Activated CD8-positive, alpha-beta memory T cell treated with anti-CD3 and anti-CD28 coated beads for 4 hours (primary cell): ENCODE measurements around the gene CNOT3.
A peak's percentile ranks its signal among the peaks of the same experiment; 100 is the strongest.

Source experiments
- DNase-seq, 2 donors: peaks; one replicate each; pipeline ENCODE4 v3.0.0-alpha.2; 2020; ENCODE audit warnings: low read depth in 2 of 2

CNOT3 gene

DNA sequence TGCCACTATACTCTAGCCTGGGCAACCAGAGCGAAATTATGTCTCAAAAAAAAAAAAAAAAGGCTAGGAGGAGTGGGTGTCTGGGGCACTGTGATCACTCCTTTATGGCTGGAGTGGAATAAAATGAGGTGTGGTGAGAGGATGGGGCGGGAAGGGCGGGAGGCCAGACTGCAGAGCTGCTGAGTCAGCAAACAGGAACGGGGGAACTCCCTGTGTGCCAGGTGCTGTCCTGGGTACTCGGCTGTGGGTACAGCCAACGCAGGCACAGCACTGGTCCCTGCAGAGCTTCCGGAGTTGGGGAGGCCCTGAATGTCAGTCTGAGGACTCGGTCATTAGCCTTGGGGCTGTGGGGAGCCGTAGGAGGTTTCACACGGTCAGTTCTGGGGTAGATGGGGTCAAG lies 16.3 kb upstream of the CNOT3 start:
- no peak for DNase-seq

DNA sequence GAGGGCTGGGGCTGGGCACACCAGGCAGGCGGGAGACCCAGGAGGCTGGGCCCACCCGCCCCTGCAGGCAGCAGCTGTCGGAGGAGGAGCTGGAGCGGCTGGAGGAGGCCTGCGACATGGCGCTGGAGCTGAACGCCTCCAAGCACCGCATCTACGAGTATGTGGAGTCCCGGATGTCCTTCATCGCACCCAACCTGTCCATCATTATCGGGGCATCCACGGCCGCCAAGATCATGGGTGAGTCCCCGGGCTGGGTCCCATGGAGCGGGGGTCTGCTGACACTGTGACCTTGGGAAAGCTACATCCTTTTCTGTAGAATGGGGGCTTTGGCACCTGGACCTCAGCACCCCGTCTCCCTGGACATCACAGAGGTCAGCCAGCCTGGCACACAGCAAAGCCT lies 13.9 kb upstream of the CNOT3 start:
- DNase-seq = no peak

DNA sequence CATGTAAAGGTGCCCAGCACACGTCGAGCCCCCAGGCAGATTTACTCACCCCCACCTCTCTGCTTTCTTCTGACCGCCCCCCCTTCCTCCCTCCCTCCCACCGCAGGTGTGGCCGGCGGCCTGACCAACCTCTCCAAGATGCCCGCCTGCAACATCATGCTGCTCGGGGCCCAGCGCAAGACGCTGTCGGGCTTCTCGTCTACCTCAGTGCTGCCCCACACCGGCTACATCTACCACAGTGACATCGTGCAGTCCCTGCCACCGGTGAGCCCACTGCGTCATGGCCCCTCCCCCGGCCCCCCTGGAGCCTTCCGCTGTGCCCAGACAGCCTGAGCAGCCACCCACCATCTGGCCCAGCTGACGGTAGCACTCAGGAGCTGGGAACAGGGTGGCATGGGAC lies 13.2 kb upstream of the CNOT3 start:
- DNase-seq = no peak

DNA sequence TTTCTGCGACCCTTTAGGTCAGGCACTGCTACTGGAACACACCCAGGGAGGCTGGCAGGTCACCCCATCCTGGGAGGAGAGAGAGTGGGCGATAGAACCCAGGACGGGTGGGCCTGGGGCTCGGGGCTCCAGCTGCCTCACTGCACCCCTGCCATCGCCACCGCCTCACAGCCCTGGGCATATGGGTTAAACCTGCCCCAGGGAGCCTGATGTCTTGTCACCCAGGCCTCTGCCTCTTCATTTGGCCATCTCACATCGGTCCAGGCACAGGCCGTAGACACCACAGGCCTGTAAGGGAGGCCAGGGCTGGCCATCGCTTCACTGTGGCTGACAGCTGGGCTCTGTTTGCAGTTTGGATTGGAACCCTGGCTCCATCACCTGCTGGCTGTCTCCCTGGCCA lies 11.8 kb upstream of the CNOT3 start:
- DNase-seq = no peak

- no peak for DNase-seq
Measured at GRCh38 chr19:54127688-54128440, 9.7 kb upstream of the CNOT3 start.

GRCh38 chr19:54128441-54128725 lies 9.2 kb upstream of the CNOT3 start:
- no peak for DNase-seq

GRCh38 chr19:54128796-54129616 lies 8.6 kb upstream of the CNOT3 start:
- DNase-seq = no peak

GRCh38 chr19:54129617-54129996 lies 8.0 kb upstream of the CNOT3 start:
- no peak for DNase-seq

DNA sequence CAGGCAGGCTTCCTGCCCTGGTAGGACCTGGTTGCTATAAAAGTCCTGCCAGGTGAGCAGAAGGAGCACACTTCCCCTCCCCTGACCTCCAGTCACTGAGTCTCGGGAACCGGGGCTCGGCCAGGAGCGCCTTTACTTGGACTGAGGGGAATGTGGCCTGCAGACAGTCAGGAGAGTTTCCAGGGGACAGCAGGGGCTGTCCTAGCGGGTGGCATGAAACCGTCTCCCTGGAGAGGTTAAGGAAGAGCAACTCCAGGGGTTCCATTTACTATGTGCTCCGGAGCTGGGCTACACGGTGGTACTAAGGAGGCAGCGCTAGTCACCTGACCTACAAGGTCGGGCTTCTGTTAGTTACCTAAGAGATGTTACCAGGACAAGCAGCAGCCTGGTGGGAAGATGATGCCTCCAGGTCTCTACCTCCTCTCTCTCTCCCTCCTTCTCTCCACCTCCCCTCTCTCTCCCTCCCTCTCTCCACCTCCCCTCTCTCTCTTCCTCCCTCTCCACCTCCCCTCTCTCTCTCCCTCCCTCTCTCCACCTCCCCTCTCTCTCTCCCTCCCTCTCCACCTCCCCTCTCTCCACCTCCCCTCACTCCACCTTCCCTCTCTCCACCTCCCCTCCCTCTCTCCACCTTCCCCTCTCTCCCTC lies 4.1 kb upstream of the CNOT3 start:
- DNase-seq = no peak

DNA sequence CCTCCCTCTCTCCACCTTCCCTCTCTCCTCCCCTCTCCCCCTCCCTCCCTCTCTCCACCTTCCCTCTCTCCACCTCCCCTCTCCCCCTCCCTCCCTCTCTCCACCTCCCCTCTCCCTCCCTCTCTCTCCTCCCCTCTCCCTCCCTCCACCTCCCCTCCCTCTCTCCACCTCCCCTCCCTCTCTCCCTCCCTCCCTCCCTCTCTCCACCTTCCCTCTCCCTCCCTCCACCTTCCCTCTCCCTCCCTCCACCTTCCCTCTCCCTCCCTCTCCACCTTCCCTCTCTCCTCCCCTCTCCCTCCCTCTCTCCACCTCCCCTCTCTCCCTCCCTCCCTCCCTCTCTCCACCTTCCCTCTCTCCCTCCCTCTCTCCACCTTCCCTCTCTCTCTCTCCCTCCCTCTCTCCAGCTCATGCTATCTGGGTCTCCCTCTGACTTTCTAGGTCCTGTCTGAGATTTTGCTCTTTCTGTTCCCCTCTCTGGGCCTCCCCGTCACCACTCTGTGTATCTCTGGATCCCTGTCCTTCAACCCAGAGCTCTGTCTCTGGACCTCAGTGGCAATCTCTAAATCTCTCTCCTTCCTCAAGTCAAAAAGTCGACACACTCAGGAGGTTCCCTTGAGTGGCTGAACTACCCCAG lies 3.5 kb upstream of the CNOT3 start:
- no peak for DNase-seq

DNA sequence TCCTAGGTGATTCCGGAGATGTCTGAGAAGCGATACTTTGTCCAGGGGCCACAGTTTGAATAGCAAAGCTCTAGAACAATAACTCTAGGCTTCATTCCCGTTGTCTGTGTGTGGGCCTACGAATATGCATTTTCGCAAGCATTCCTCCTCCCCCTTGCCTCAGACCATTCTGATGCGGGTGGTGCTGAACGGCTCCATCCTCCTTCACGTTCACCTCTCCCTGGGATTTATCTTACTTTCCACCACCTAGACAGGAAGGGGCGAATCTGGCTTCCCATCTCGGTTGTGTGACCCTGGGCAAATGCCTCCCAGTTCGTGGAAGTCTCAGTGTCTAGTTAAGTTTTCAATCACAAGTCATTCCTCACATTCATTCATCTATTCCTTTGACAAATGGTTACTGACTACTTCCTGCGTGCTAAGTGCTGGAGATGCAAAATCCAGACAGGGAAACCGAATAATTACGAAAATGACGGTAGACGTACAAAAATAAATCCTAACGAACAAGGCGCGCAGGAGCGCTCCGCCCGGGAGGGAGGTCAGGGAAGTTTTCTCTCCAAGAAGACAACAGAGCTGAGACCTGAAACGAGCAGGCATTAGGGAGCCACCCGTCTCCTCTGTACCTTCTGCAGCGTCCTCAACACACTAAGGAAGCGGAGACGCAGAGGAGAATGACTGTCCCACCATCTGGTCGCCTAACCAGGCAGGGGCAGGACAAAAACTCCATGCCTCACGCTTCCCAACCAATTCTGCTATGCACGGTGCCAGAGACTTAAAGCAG lies 1.3 kb upstream of the CNOT3 start:
- no peak for DNase-seq

DNA sequence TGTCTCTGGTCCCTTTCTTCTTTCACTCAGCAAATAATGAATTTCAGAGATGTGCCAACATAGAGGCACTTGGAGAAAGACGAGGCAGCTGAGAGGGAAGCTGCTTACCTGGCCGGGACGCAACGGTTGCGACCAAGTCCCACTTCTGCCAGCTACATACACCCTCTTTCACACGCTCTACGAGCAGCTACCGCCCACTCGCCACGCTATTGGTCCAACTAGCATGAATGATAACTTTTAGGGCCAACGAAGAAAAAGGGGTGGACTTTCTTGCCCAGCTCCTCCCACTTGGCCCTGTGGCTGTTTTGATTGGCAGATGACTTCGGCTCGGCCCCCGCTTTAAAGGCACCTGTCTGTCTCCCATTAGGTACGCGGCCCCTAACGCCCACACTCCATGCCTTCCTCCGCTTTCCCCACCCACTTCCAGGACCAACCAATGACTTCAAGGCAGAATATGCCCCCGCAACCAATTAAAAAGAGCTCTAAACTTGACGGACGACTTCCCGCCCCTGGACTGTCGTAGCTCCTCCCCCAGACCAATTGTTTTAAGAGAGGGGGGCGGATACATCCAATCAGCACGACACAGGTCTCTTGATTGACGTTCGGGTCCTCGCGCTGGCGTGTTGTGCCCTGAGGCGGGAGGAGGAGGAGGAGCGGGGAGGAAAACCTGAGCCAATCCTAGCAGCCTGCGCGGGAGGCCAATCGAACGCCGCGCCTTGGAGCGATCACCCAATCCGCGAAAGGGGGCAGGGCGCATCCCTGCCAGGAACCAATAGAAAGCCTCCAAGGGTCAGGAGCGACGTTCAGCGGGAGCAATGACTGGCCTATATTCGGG lies 481 bp upstream of the CNOT3 start:
- DNase-seq = peak; percentile 97 to 99

DNA sequence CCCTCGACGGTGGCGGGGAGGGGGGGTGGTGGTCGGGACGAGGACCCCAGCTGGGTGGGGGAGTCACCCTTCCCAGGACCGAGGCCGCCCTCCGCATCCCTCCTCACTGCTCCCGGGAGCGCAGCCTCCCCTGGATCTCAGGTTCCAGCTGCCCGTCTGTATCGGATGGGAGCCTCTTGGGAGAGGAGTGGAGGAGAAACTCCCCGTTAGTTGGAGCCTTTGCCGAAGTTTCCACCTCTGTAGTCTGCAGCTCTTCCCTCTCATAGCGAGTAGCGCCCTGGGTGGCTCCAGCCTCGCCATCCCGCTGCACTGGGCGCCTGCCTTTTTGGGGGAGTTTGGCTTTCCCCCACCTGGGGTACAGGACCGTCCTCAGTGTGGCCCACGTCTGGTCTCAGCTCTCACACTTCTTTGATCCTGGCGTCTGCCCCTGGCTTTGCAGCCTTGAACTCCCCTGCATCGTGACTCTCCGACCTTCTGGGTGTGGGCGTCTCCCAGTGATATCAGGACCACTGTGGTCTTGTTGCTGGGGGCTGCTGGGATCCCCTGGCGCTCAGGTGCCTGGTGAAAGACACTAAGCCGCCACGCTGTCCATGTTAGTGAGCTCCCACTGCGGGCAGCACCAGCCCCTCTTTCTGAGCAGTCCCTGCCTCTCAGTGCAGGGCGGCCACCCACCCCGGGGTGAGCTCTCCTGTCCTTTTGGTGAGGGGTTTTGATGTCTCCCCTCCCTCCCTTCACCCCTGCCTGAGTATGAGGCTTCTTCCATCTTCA lies 1.1 kb downstream of the CNOT3 start:
- DNase-seq = no peak

- no peak for DNase-seq
Measured at GRCh38 chr19:54141356-54141755, 3.8 kb downstream of the CNOT3 start.

DNA sequence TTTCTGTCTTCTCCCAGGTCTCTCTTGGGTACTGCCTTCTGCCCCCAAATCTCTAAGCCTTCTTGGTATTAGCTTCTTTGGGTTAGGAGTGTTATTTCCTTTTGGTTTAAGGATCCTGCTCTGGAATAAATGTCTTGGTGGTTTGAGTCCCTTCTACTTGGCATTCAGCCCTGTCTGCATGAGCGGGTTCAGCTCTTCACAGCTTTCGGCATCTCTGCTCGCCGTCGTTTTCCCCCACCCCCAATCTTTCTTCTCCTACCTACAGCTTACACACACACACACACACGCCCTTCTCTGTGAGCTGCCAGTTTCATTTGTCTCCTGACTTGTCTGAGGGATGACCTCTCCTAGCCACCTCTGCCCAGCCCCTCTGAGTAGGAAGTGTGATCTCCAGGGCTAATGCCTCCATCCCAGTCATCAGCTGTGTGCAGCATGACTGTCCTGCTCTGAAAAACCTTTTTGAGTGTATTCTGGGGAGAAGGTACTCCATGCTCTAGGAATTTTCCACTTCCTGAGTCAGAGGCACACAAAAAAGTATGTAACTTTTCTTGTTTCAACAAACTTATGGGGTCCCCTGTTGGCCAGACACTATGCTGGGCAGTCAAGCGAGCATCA lies 4.7 kb downstream of the CNOT3 start:
- DNase-seq = no peak

GRCh38 chr19:54145541-54146158 lies 8.1 kb downstream of the CNOT3 start:
- no peak for DNase-seq

DNA sequence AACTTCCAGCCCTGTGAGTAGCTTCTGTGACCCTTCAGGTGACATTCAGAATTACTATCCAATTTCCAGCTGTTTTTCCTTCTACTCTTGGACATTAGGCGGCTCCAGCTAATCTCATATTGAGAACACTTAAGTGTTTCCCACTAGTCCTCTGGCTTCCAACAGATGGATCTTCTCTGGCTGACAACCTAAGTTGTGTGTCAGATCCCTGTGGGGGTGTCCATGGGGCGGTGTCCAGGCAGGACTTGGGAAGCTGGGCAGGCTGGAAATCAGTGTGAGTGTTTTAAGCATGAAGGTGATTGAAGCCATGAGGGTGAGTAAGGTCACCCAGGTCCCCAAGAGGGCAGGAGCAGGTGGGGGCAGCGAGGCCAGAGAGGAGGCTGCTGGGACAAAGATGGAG lies 10.1 kb downstream of the CNOT3 start:
- DNase-seq = no peak

DNA sequence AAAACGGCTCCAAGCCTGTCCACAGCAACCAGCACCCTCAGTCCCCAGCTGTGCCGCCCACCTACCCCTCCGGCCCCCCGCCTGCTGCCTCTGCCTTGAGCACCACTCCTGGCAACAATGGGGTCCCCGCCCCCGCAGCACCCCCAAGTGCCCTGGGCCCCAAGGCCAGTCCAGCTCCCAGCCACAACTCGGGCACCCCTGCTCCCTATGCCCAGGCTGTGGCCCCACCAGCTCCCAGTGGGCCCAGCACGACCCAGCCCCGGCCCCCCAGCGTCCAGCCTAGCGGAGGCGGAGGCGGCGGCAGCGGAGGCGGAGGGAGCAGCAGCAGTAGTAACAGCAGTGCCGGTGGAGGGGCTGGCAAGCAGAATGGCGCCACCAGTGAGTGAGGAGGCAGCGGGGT lies 10.6 kb downstream of the CNOT3 start:
- no peak for DNase-seq
